GM19395 (cell line): ENCODE measurements around the gene PNMA8B.

ENCODE experiments used
- ATAC-seq: cut with Tn5 transposase; IDR thresholded peaks from one replicate; pipeline ENCODE4 v1.9.1; 2021; ENCODE audit warnings: mild to moderate bottlenecking, moderate library complexity; ENCODE audit not compliant: unreplicated experiment

Gene PNMA8B

GRCh38 chr19:46460055-46460454, 35.6 kb downstream of the PNMA8B start:
- no peak for ATAC-seq

GRCh38 chr19:46456930-46457329, 38.7 kb downstream of the PNMA8B start:
- ATAC-seq, result no peak

- no peak for ATAC-seq
Observed at GRCh38 chr19:46454244-46454643, 41.4 kb downstream of the PNMA8B start.

GRCh38 chr19:46453661-46454060, 42.0 kb downstream of the PNMA8B start:
- no peak for ATAC-seq

GRCh38 chr19:46452186-46452585, 43.5 kb downstream of the PNMA8B start:
- no peak for ATAC-seq

- ATAC-seq, result no peak
Observed at GRCh38 chr19:46451352-46451751, 44.3 kb downstream of the PNMA8B start.

GRCh38 chr19:46450737-46451136, 44.9 kb downstream of the PNMA8B start:
- ATAC-seq, result no peak

- ATAC-seq, result no peak
Observed at GRCh38 chr19:46449228-46449627, 46.4 kb downstream of the PNMA8B start.

- ATAC-seq, result no peak
Observed at GRCh38 chr19:46448601-46449000, 47.1 kb downstream of the PNMA8B start.

GRCh38 chr19:46447824-46448223, 47.8 kb downstream of the PNMA8B start:
- no peak for ATAC-seq

- ATAC-seq, result no peak
Observed at GRCh38 chr19:46447006-46447405, 48.7 kb downstream of the PNMA8B start.

- no peak for ATAC-seq
Observed at GRCh38 chr19:46446021-46446420, 49.6 kb downstream of the PNMA8B start.

GRCh38 chr19:46442808-46443450, 52.7 kb downstream of the PNMA8B start:
- ATAC-seq, result no peak

- ATAC-seq, result no peak
Observed at GRCh38 chr19:46441866-46442265, 53.8 kb downstream of the PNMA8B start.
